ENCODE results near the gene SLC6A15.

SLC6A15 gene

DNA sequence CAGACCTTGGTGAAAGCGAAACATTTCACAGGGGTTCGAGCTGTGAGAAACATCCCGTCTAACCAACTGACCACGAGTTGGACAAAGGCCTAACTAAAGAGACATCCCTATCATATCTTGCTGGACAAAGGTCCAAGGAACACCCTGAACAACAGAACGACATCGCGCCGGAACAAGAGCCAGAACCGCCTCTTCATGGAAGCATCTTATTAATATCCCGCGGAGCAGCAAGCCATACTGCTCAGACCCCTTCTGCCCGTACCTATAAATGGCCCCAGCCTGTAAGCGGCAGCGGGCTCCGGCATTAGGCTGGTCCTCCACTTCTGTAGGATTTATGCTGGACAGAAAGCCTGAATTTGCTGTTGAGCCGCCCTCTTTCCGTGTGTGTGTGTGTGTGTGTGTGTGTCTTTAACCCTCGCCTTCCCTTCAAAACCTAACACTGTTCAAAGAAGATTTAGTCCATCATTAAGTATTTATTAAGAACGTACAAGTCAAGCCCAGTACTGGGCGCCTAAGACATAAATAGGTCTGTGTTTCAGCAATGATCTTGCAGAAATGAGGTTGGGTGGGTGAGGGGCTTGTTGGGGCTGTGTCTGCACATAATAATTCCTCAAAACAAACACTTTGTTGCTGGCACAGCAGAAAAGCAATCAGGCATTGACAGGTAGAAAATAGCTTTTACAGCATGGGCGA, 1.9 kb downstream of the SLC6A15 start:
- H3K4me3 Mint-ChIP-seq: no peak overlapping the region
- H3K4me1 Mint-ChIP-seq: peaks cover 9 to 22% of the 10 kb centered on the region in 2 donors
- peaks cover 2 to 3% of the 10 kb centered on the region in 2 donors for H3K36me3 Mint-ChIP-seq
- no peak overlapping the region for H3K27ac Mint-ChIP-seq
- ATAC-seq (replicated peaks): no peak
- no peak for DNase-seq
- peaks cover 33 to 44% of the 10 kb centered on the region in 2 donors for H3K27me3 Mint-ChIP-seq
- peaks cover 0 to 2% of the 10 kb centered on the region in 2 donors for H3K9me3 Mint-ChIP-seq

DNA sequence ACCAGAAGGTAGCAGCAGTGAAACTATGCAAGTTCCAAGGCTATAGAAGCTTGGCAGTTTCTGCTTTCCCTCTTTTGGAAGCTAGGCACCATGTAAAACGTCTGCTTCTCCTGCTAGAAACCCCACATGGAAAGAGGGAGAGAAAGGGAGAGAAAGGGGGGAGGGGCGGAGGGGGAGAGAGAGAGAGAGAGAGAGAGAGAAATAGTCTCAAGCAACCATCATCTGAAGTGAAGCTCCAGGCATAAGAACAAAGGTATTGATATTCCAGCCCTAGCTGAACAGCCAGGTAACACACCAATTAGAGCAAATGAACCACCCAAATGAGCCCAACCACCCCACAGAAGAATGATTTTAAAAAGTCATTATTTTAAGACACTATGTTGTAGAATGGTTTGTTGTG, 8.5 kb downstream of the SLC6A15 start:
- no peak for DNase-seq
- Mint-ChIP-seq H3K4me3 (no peak overlapping the region), H3K27ac (no peak overlapping the region), H3K36me3 (no peaks in the 10 kb centered on the region), H3K9me3 (no peaks in the 10 kb centered on the region), H3K4me1 (no peaks in the 10 kb centered on the region), H3K27me3 (no peaks in the 10 kb centered on the region)
- ATAC-seq (replicated peaks): no peak

DNA sequence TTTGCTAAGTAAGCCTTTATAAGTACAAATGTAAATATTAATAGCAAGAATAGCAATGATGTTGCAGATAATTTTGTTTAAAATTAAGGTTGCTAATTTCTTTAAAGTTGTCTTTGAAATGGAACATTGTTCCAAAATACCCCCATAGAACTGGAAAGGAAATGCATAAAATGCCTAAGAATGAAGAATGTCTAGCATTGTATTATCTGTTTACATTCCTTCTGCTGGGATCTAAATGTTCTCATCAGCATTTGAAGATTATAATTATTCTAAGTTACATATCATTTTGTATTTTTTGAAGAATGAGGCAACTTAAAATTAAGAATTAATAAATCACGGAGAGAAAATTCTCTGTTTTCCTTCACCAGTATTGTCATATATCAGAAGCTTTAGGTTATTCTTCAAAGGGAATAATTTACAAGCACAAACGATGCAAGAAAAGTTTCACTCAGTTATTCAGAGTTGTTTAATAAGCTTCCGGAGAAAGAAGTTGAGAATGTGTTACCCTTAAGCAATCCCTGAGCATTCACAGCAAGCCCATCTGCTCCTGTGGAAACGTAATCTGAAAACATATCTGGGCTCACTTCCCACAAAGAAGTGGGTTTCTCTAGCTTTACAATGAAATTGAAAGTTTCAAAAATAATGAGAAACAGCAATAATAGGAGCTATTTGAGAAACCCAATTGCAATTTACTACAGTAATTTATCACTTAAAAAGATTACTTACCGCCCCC, 21.3 kb downstream of the SLC6A15 start:
- H3K9me3 Mint-ChIP-seq: no peaks in the 10 kb centered on the region
- H3K27ac Mint-ChIP-seq: no peak overlapping the region
- no peak overlapping the region for H3K4me3 Mint-ChIP-seq
- H3K27me3 Mint-ChIP-seq: no peaks in the 10 kb centered on the region
- ATAC-seq (replicated peaks) (no peak), DNase-seq (no peak)
- no peaks in the 10 kb centered on the region for H3K4me1 Mint-ChIP-seq
- no peaks in the 10 kb centered on the region for H3K36me3 Mint-ChIP-seq

DNA sequence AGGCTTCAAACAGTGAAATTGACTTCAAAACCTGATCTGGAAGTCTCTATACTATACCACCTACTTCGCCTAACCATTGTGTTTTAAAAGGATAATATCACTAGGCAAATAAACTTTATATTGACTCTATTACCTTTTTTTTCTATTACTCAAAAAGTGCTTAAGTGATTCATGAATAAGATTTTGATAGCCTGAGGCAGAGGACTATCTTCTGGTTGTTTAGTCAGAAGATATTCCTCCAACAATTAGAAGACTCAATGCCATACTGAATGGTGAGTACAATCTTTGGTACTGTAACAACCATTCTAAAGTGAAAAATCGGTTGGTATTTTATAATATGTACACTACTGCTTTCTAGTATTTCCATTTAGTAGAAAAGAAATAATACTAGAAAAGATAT, 22.8 kb downstream of the SLC6A15 start:
- Mint-ChIP-seq H3K9me3 (no peaks in the 10 kb centered on the region), H3K27me3 (no peaks in the 10 kb centered on the region)
- no peak for ATAC-seq (replicated peaks)

DNA sequence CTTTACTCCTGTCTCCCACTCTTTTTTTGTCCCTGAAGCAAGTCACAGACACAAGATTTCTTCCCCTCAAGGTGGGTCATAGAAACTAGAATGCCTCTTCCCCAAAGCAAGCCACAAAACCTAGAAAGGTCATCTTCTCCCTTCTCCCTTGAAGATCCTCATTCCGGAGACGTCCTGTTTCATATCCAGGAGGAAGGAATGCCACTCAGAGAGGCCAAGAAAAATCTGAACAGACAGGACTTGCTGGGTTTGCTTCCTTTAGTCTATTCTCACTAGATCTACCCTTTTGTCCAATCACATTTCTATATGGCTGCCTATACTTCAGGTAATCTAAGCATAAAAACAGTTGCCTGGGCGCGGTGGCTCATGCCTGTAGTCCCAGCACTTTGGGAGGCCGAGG, 23.7 kb downstream of the SLC6A15 start:
- ATAC-seq (replicated peaks) (no peak), DNase-seq (no peak)
- Mint-ChIP-seq H3K36me3 (no peaks in the 10 kb centered on the region), H3K9me3 (no peaks in the 10 kb centered on the region), H3K4me3 (no peak overlapping the region), H3K27me3 (no peaks in the 10 kb centered on the region), H3K4me1 (no peaks in the 10 kb centered on the region), H3K27ac (no peak overlapping the region)

More for the DNA sequence above, 22.8 kb downstream of the SLC6A15 start:
- Mint-ChIP-seq H3K36me3 (no peaks in the 10 kb centered on the region), H3K27ac (no peak overlapping the region), H3K4me1 (no peaks in the 10 kb centered on the region), H3K4me3 (no peak overlapping the region)
- no peak for DNase-seq

DNA sequence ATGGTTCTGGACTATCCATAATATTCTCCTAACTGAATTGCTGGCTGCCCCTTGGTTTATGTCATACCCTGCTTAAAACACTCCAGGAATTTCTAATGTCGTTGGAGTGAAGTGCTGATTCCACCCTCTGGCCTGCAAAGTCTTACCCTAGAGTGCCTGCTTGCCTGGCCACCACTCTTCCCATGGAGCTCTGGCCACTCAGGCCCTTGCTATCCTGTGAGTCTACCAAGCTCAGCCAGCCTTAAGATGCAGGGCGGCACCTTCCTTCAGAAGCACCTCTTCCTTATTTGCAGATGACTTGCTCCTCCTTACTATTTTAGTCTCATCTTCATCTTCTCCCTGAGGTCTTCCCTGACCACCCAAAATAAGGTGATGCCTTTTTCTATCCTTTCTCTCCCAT, 35.3 kb downstream of the SLC6A15 start:
- no peak overlapping the region for H3K4me3 Mint-ChIP-seq
- H3K27ac Mint-ChIP-seq: no peak overlapping the region
- no peaks in the 10 kb centered on the region for H3K4me1 Mint-ChIP-seq
- H3K27me3 Mint-ChIP-seq: peaks cover 0 to 4% of the 10 kb centered on the region in 2 donors
- H3K9me3 Mint-ChIP-seq: no peaks in the 10 kb centered on the region
- no peaks in the 10 kb centered on the region for H3K36me3 Mint-ChIP-seq
- DNase-seq: no peak
- ATAC-seq (replicated peaks): no peak

DNA sequence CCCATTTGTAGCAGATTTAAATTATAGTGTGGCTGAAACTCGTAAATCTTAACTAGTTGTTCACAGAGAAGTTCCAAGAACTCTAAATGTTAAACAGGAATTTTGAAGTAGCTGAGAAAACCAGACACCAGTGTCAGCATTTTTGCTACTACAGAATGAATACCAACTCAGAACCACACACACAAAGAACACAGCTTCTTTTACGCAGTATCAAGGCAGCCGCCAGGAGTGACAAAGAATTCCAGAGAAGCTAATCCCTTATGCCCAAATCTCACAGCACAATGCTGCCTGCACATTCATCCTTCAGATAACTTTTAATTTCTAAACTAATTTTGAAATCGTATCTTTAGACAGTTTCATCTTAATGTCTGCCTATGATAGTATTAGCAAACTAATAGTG, 37.4 kb downstream of the SLC6A15 start:
- Mint-ChIP-seq H3K4me3 (no peak overlapping the region), H3K4me1 (no peaks in the 10 kb centered on the region), H3K9me3 (no peaks in the 10 kb centered on the region), H3K27ac (no peak overlapping the region), H3K27me3 (peaks cover 0 to 4% of the 10 kb centered on the region in 2 donors), H3K36me3 (no peaks in the 10 kb centered on the region)
- ATAC-seq (replicated peaks) (no peak), DNase-seq (no peak)

DNA sequence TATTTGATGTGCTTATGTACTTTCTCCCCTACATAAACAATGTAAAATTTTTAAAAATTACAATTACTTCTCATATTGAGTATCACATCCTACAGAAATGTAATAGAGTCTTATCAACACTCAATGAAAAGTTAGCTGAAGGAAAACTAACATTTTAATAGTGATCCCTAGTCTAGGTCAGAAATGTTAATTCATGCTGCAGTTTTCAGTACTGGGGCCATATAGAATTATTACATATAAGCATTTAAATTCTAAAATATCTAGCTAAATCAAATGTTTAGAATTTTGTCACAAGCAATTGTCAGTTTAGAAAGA, 37.8 kb downstream of the SLC6A15 start:
- Mint-ChIP-seq H3K4me3 (no peak overlapping the region), H3K4me1 (no peaks in the 10 kb centered on the region), H3K27ac (no peak overlapping the region), H3K36me3 (no peaks in the 10 kb centered on the region), H3K9me3 (no peaks in the 10 kb centered on the region), H3K27me3 (peaks cover 0 to 4% of the 10 kb centered on the region in 2 donors)
- DNase-seq (no peak), ATAC-seq (replicated peaks) (no peak)

DNA sequence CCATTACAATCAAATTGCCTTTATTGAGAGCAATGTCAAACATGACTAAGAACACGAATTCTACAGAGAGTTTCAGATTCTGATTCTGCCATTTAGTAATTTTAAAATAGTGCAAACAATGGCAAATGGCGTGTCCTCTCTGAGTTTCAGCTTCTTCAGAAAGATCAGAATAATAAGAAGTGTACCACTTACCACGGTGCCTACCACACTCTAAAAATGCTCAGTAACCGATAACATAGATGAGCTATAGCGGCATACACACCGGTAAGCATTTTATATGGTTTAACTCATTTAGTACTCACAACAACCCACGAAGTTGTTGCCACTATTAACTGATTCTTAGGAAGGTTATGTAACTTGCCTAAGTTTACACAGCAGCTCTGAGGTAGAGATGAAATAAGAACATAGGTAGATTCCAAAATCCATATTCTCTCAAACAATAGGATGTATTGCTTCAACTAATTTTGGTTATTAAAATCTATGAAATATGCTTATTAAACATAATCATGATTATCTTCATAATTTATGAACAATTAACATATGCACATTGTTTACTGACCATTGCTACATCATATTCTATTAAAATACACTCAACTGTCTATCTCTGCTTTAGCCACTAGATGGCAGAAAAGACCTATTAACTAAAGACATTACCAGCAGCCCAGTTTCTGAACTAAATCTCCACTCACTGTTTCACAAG, 38.3 kb downstream of the SLC6A15 start:
- peaks cover 0 to 4% of the 10 kb centered on the region in 2 donors for H3K27me3 Mint-ChIP-seq
- DNase-seq (no peak), ATAC-seq (replicated peaks) (peak; percentile 75 to 79)
- no peak overlapping the region for H3K4me3 Mint-ChIP-seq
- no peaks in the 10 kb centered on the region for H3K36me3 Mint-ChIP-seq
- no peaks in the 10 kb centered on the region for H3K9me3 Mint-ChIP-seq
- H3K27ac Mint-ChIP-seq: no peak overlapping the region
- no peaks in the 10 kb centered on the region for H3K4me1 Mint-ChIP-seq

DNA sequence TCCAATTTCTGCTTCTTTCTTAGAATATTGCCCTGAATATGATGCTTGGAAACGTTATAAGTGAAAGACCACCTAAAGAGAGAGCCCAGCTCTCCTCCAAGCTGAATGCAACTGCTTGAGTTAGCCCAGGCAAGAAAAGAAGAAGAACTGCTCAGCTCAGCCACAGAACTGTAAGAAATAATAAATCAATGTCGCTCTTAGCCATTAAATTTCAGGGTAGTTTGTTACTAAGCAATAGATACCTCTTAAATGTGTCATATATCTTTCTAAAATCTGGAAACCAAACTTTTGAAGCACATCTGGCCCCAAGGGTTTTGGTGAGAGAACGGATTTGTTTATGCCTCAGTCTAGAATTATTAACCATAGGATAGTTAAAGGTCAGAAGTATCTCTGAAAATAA, 50.4 kb downstream of the SLC6A15 start:
- no peak for DNase-seq
- no peak for ATAC-seq (replicated peaks)
- H3K9me3 Mint-ChIP-seq: no peaks in the 10 kb centered on the region
- H3K4me3 Mint-ChIP-seq: no peak overlapping the region
- H3K4me1 Mint-ChIP-seq: no peaks in the 10 kb centered on the region
- H3K27ac Mint-ChIP-seq: no peak overlapping the region
- H3K36me3 Mint-ChIP-seq: no peaks in the 10 kb centered on the region
- H3K27me3 Mint-ChIP-seq: peaks cover 0 to 6% of the 10 kb centered on the region in 2 donors

DNA sequence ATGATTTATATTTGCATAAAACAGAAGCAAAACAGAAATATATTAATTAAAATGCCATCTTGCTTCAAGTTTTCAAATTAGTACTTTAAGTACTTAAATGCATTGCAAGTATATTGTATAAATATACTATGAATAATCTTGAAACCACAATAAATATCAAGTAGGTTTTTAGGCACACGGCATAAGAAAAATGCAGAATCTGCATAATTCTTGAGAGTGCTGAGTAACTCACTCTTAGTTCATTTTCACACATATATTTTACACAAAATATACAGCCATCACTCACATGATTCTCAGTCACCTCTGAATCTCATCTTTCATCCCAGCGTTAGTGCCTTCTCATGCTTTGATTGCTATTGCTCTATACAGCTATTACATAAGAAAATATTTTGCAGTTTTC, 51.9 kb downstream of the SLC6A15 start:
- no peak overlapping the region for H3K4me3 Mint-ChIP-seq

DNA sequence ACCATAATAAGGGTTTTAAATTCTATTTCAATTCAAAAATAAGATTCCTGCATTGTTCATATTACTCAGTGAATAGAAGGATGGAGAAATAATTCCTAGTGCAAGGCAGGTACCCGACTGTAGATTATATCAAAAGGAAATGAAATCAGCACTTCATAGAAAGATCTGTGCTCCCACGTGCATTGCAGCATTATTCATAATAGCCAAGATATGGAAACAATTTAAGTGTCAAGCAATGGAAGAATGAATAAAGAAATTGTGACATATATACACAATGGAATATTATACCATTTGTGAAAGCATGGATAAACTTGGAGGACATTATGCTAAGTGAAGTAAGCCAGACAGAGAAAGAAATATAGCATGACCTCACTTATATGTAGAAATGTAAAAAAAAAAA, 53.8 kb downstream of the SLC6A15 start:
- Mint-ChIP-seq H3K27ac (no peak overlapping the region), H3K4me1 (no peaks in the 10 kb centered on the region), H3K27me3 (peaks cover 0 to 12% of the 10 kb centered on the region in 2 donors), H3K36me3 (no peaks in the 10 kb centered on the region), H3K4me3 (no peak overlapping the region), H3K9me3 (peaks cover 0 to 1% of the 10 kb centered on the region in 2 donors)
- DNase-seq (no peak), ATAC-seq (replicated peaks) (no peak)

More for the DNA sequence above, 51.9 kb downstream of the SLC6A15 start:
- Mint-ChIP-seq H3K27ac (no peak overlapping the region), H3K4me1 (no peaks in the 10 kb centered on the region), H3K27me3 (peaks cover 0 to 12% of the 10 kb centered on the region in 2 donors), H3K9me3 (no peaks in the 10 kb centered on the region), H3K36me3 (no peaks in the 10 kb centered on the region)
- no peak for DNase-seq
- ATAC-seq (replicated peaks): no peak

DNA sequence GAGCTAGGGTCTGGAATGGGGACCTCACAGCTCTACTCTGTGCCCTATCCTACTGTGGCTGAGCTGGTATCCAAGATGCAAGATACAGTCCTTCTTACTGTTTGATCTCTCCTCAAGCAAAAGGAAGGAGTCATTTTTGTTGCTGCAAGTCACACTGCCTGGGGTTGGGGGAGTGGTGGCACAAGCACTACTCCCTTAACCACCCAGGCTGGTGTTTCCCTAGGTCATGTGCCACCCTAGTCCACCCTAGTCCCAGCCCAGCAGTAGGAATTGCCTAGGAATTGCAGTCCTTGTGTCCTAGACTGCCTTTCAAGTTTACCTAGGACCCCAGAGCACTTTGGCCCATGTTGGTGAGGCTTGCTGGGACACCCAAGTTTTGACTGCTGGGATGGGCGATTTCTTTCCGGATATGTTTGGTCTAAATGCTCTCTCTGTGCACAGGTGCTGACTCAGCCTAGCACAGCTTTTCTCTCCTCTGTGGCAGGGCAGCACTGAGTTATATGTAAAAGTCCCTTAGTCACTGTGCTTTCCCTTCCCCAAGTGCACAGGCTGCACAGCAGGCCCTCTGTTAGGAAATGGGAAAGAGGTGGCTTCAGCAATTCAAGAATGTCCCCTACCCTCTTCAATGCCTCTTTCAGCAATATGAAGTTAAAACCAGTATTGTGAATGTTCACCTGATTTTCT, 54.9 kb downstream of the SLC6A15 start:
- Mint-ChIP-seq H3K4me3 (no peak overlapping the region), H3K36me3 (no peaks in the 10 kb centered on the region), H3K4me1 (no peaks in the 10 kb centered on the region), H3K27me3 (peaks cover 0 to 12% of the 10 kb centered on the region in 2 donors), H3K27ac (no peak overlapping the region), H3K9me3 (peaks cover 0 to 1% of the 10 kb centered on the region in 2 donors)
- no peak for ATAC-seq (replicated peaks)
- no peak for DNase-seq

DNA sequence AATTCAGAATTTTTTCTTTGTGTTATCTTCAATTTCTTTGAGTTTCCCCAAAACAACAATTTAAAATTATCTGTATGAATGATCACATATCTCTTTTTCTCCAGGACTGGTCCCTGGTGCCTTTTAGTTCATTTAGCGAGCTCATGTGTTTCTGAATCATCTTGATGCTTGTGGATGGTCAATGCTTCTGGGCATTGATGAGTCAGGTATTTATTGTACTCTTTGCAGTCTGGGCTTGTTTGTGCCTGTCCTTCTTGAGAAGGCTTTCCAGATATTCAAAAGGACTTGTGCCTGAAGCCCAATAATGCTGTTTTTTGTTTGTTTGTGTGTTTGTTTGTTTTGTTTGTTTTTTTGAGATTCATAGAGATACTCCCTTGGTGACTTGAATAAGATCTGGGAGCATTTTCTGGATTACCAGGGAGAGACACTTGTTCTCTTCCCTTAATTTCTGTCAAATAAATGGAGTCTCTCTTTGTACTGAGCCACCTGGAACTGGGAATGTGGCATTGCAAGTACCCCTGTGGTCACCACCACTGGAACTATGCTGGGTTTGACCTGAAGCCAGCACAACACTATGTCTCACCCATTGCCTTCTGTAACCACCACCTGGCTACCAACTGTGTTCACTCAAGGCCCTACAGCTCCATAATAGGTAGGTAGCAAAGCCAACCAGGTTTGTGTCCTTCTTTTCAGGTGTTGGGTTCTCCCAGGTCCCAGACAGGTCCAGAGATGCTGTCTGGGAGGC, 56.3 kb downstream of the SLC6A15 start:
- no peak overlapping the region for H3K27ac Mint-ChIP-seq
- no peak for DNase-seq
- no peaks in the 10 kb centered on the region for H3K36me3 Mint-ChIP-seq

More for the DNA sequence above, 56.3 kb downstream of the SLC6A15 start:
- Mint-ChIP-seq H3K4me1 (no peaks in the 10 kb centered on the region), H3K27me3 (peaks cover 0 to 12% of the 10 kb centered on the region in 2 donors), H3K4me3 (no peak overlapping the region), H3K9me3 (peaks cover 3 to 6% of the 10 kb centered on the region in 2 donors)
- ATAC-seq (replicated peaks): no peak

Data from stimulated activated naive B cell treated with anti-CD40 and anti-IgM and Interleukin-4, amounts not matched to agents 10 μg/mL and 1 μg/mL and 100 μg/mL, for 72 hours (primary cell).